ENCODE data around the gene NTRK2.

Gene NTRK2

GRCh38 chr9:84937180-84937579 lies 267.7 kb downstream of the NTRK2 start:
- CTCF ChIA-PET, result interaction anchor here (1.2 kb wide), 1 partner anchor 131 kb away, joined by 4 read pairs; no protein-coding TSS in a partner anchor
- Histone ChIP-seq H3K4me1 (ENCODE audit: control insufficient read depth, insufficient read depth, low read length) (no peaks in the 10 kb centered on the region), H3K9me3 (ENCODE audit: control insufficient read depth, insufficient read depth, low read depth, low read length) (no peaks in the 10 kb centered on the region), H3K4me3 (ENCODE audit: low read depth, low read length) (no peak overlapping the region), H3K36me3 (ENCODE audit: control insufficient read depth in 2 of 2, insufficient read depth in 1 of 2, low read length in 2 of 2) (no peaks in the 10 kb centered on the region), H3K27ac (ENCODE audit: extremely low read depth, low read depth, low read length) (no peak overlapping the region)
- POLR2A ChIA-PET, result no interaction called here
- TF ChIP-seq AEBP2 (tag by site-specific recombination; IDR thresholded peaks at IDR 0.05; ENCODE audit: borderline replicate concordance) (no peak), ZNF544 (tag by site-specific recombination; IDR thresholded peaks at IDR 0.05) (no peak), ZNF704 (tag by site-specific recombination; IDR thresholded peaks at IDR 0.05) (no peak), ZNF26 (tag by site-specific recombination; IDR thresholded peaks at IDR 0.05) (no peak), SALL2 (tag by site-specific recombination; IDR thresholded peaks at IDR 0.05; ENCODE audit: borderline replicate concordance) (no peak), PRDM10 (tag by site-specific recombination; IDR thresholded peaks at IDR 0.05) (no peak), ZNF202 (tag by site-specific recombination; IDR thresholded peaks at IDR 0.05; ENCODE audit: borderline replicate concordance) (no peak), ZNF280C (tag by site-specific recombination; IDR thresholded peaks at IDR 0.05) (no peak), ZNF157 (tag by site-specific recombination; IDR thresholded peaks at IDR 0.05) (no peak)

GRCh38 chr9:84937581-84937980 lies 268.1 kb downstream of the NTRK2 start:
- POLR2A ChIA-PET, result no interaction called here
- CTCF ChIA-PET, result interaction anchor here (1.2 kb wide), 1 partner anchor 132 kb away, joined by 4 read pairs; no protein-coding TSS in a partner anchor

More at GRCh38 chr9:84937581-84937980, 268.1 kb downstream of the NTRK2 start:
- Histone ChIP-seq H3K9me3 (ENCODE audit: control insufficient read depth, insufficient read depth, low read depth, low read length) (no peaks in the 10 kb centered on the region), H3K4me3 (ENCODE audit: low read depth, low read length) (no peak overlapping the region), H3K27ac (ENCODE audit: extremely low read depth, low read depth, low read length) (no peak overlapping the region), H3K36me3 (ENCODE audit: control insufficient read depth in 2 of 2, insufficient read depth in 1 of 2, low read length in 2 of 2) (no peaks in the 10 kb centered on the region), H3K4me1 (ENCODE audit: control insufficient read depth, insufficient read depth, low read length) (no peaks in the 10 kb centered on the region)
- no peak for TF ChIP-seq INSM2 (tag by site-specific recombination; IDR thresholded peaks at IDR 0.05)
- no peak for TF ChIP-seq ZNF19 (tag by site-specific recombination; IDR thresholded peaks at IDR 0.05; ENCODE audit: low read depth)
- TF ChIP-seq ZNF677 (tag by site-specific recombination; IDR thresholded peaks at IDR 0.05), result no peak
- TF ChIP-seq ZBTB49 (tag by site-specific recombination; IDR thresholded peaks at IDR 0.05; ENCODE audit: low read depth), result no peak
- no peak for TF ChIP-seq OSR2 (tag by site-specific recombination; IDR thresholded peaks at IDR 0.05)
- TF ChIP-seq ZNF18 (tag by site-specific recombination; IDR thresholded peaks at IDR 0.05), result no peak

All from HEK293 (cell line).